ENCODE measurements around the gene CDADC1.

DNA sequence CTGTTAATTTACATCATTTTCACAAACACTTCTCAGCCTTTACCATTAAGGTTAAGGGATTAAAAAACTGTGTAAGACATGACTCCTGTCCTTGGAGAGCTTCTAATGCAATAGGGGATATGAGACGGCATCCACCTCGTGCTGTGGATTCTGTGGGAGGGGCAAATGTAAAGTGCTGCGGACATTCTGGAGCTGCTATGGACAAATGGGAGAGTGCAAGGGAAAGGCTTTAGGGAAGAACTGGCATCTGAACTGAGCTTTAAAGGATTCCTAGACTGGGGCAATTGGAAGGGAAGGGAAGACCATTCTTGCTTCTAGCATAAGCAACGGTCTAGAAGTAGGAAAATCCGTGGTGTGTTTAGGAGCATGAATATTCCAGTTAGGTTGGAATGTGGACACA is 31.4 kb downstream of the CDADC1 start:
- TF ChIP-seq TAF1 (IDR thresholded peaks at IDR 0.05; ENCODE audit: borderline replicate concordance, low read depth, low read length) (no peak), POLR2A (IDR thresholded peaks at IDR 0.05; ENCODE audit: low read depth, low read length) (no peak), POLR2AphosphoS5 (IDR thresholded peaks at IDR 0.05; ENCODE audit: low read depth, low read length) (no peak)

Measured in GM12892 (cell line).